B cell (primary cell): Measurements from ENCODE around the gene BCL2. TPM values are rescaled to one million over a fixed set of nuclear protein-coding genes. Genes with fewer than 3 reads are reported as not detected.
A peak's percentile ranks its signal among the peaks of the same experiment; 100 is the strongest.

Experiments
- ATAC-seq: fragments of 200-7000 bp; cut with Tn5 transposase; one replicate; pipeline ENCODE4 v1.10.0; 2021; ENCODE audit warnings: low read depth, mild to moderate bottlenecking, moderate number of reproducible peaks, moderate library complexity
- CTCF ChIA-PET: fragments of 350-600 bp; sonication (Branson Sonifier 250); formaldehyde crosslinking; loops from one replicate; lab custom pipeline; 2021; ENCODE audit warnings: antibody characterized with exemption, inconsistent platforms; lab: Charles Lee
- POLR2A ChIA-PET: fragments of 350-600 bp; sonication (Branson Sonifier 250); formaldehyde crosslinking; loops from one replicate; lab custom pipeline; 2021; ENCODE audit warnings: antibody characterized with exemption; lab: Charles Lee
- DNase-seq: peaks from one replicate; pipeline ENCODE4 v3.0.0; 2013
- H2AFZ ChIP-seq: 2 replicates; pipeline ENCODE4 v1.6.1; 2012; ENCODE audit warnings: mild to moderate bottlenecking, low read depth, low read length; ENCODE audit not compliant: insufficient read depth, poor library complexity, severe bottlenecking
- H3K27ac ChIP-seq, 2 donors: 1 replicate in 1 of 2; 2 replicates in 1 of 2; pipeline ENCODE4 v1.5.1; 2012 to 2013; ENCODE audit warnings: low read length in 2 of 2, mild to moderate bottlenecking in 2 of 2, moderate library complexity in 1 of 2
- H3K27me3 ChIP-seq, 4 experiments: fragments of 200-600 bp in 1 of 4; sonication (generic) in 1 of 4; replicated peaks in 1 of 4; 1 replicate in 2 of 4; 2 replicates in 2 of 4; pipeline versions ENCODE4 v1.6.1 to v1.7.0; 2013 to 2016; ENCODE audit warnings: low read length in 3 of 4, mild to moderate bottlenecking in 2 of 4, mixed read lengths in 1 of 4, moderate library complexity in 1 of 4; ENCODE audit not compliant: insufficient read depth in 4 of 4, control insufficient read depth in 3 of 4; ENCODE audit errors: control extremely low read depth in 1 of 4
- H3K36me3 ChIP-seq, 2 experiments: replicated peaks in 1 of 2; 1 replicate in 1 of 2; 2 replicates in 1 of 2; pipeline versions ENCODE4 v1.6.1 to v1.7.1; 2013; ENCODE audit warnings: low read length in 1 of 2; ENCODE audit not compliant: insufficient read depth in 2 of 2, control insufficient read depth in 1 of 2; ENCODE audit errors: control extremely low read depth in 1 of 2, extremely low read depth in 1 of 2
- H3K4me1 ChIP-seq, 2 donors: fragments of 200-600 bp in 1 of 2; sonication (generic) in 1 of 2; 1 replicate in 1 of 2; 2 replicates in 1 of 2; pipeline versions ENCODE4 v1.5.1 to v1.6.1; 2013 to 2017; ENCODE audit warnings: low read length in 2 of 2; ENCODE audit not compliant: control insufficient read depth in 2 of 2, insufficient read depth in 2 of 2
- H3K4me2 ChIP-seq: replicated peaks from 2 replicates; pipeline ENCODE3; 2012; ENCODE audit warnings: mild to moderate bottlenecking, low read depth, low read length; ENCODE audit not compliant: poor library complexity, severe bottlenecking
- H3K4me3 ChIP-seq, 5 experiments: fragments of 200-600 bp in 1 of 5; sonication (generic) in 1 of 5; 1 replicate in 3 of 5; 2 replicates in 2 of 5; pipeline versions ENCODE4 v1.5.1 to v1.7.0; 2011 to 2016; ENCODE audit warnings: low read length in 4 of 5, mild to moderate bottlenecking in 4 of 5, low read depth in 2 of 5, control low read depth in 1 of 5, moderate library complexity in 1 of 5; ENCODE audit not compliant: insufficient read depth in 1 of 5; ENCODE audit errors: control extremely low read depth in 1 of 5, extremely low read depth in 1 of 5
- H3K79me2 ChIP-seq: fragments of 200-600 bp; sonication (generic); one replicate; pipeline ENCODE4 v1.6.0; 2016; ENCODE audit warnings: low read length; ENCODE audit not compliant: control insufficient read depth, insufficient read depth
- H3K9ac ChIP-seq: fragments of 200-600 bp; sonication (generic); 2 replicates; pipeline ENCODE4 v1.6.1; 2017; ENCODE audit warnings: mild to moderate bottlenecking, low read length, moderate library complexity
- H3K9me3 ChIP-seq, 3 donors: one replicate each; pipeline versions ENCODE4 v1.6.1 to v1.7.1; 2013; ENCODE audit warnings: low read length in 2 of 3; ENCODE audit not compliant: control insufficient read depth in 2 of 3, insufficient read depth in 1 of 3; ENCODE audit errors: control extremely low read depth in 1 of 3
- H4K20me1 ChIP-seq: 2 replicates; pipeline ENCODE4 v1.6.0; 2012; ENCODE audit warnings: mild to moderate bottlenecking, low read length; ENCODE audit not compliant: insufficient read depth, control insufficient read depth, poor library complexity, severe bottlenecking
- H3K27ac Mint-ChIP-seq: one replicate; pipeline ENCODE4 v1.8.0; 2021; ENCODE audit warnings: mixed read lengths
- H3K27me3 Mint-ChIP-seq: one replicate; pipeline ENCODE4 v1.8.0; 2021; ENCODE audit warnings: mixed read lengths
- H3K4me1 Mint-ChIP-seq: one replicate; pipeline ENCODE4 v1.8.0; 2021; ENCODE audit warnings: mixed read lengths
- H3K4me3 Mint-ChIP-seq: one replicate; pipeline ENCODE4 v1.8.0; 2021; ENCODE audit warnings: mixed read lengths
- H3K9me3 Mint-ChIP-seq: one replicate; pipeline ENCODE4 v1.8.0; 2022; ENCODE audit warnings: mixed read lengths; ENCODE audit not compliant: insufficient read depth
- CTCF ChIP-seq: fragments of 200-600 bp; IDR thresholded peaks from one replicate; pipeline ENCODE4 v1.8.0; 2022; ENCODE audit warnings: antibody characterized with exemption, mild to moderate bottlenecking
- EZH2 ChIP-seq: IDR thresholded peaks from 2 replicates; pipeline ENCODE4 v1.6.1; 2012; ENCODE audit warnings: borderline replicate concordance, low read depth, mild to moderate bottlenecking, moderate library complexity, low read length; ENCODE audit not compliant: insufficient read depth, poor library complexity, severe bottlenecking
- WGBS: methylation state at CpG from one replicate; pipeline ENCODE4 v1.1.5; 2013; ENCODE audit warnings: missing lambda C conversion rate; ENCODE audit not compliant: insufficient coverage; 5-methylcytosine and 5-hydroxymethylcytosine counted together
- intact Hi-C: fragments of 100-400 bp; cut with micrococcal nuclease; formaldehyde crosslinking; loops from one replicate; pipeline ENCODE4 v1.10.0; 2022
- polyA plus RNA-seq: library from polyadenylated mRNA; depleted of rRNA; stranded (reverse); fragments of >200 nt; gene quantifications from 2 replicates; pipeline ENCODE4 v1.2.3, GENCODE V29; 2012
- total RNA-seq, 2 donors: library from RNA; stranded (reverse); fragments of 120-200 nt in 1 of 2; gene quantifications; 1 replicate in 1 of 2; 2 replicates in 1 of 2; pipeline versions ENCODE4 v1.2.3 to v1.2.4, GENCODE V29; 2013 to 2022

BCL2 gene
- total and polyA plus RNA-seq, 2 donors (not counting 1 experiment from before 2014, with no cell fraction given) = 27.6 to 144 TPM

- Histone ChIP-seq H3K9ac (peak overlapping the region; percentile 91), H3K4me1 (peaks cover 30 to 47% of the 10 kb centered on the region in 2 donors), H2AFZ (peak overlapping the region; percentile 63), H3K9me3 (no peaks in the 10 kb centered on the region), H4K20me1 (no peaks in the 10 kb centered on the region), H3K4me2 (peak overlapping the region; percentile 75), H3K36me3 (no peaks in the 10 kb centered on the region), H3K27ac (peak overlapping the region; percentile 73 to 92), H3K79me2 (peaks cover 58% of the 10 kb centered on the region), H3K4me3 (peak overlapping the region; percentile 85 to 98 (median 96)), H3K27me3 (no peaks in the 10 kb centered on the region)
- intact Hi-C loops = loop anchor here (1.0 to 5.0 kb wide), 6 partner anchors 8 to 188 kb away; no protein-coding TSS in a partner anchor
- ATAC-seq (no peak), DNase-seq (peak; percentile 40)
- no peak for TF ChIP-seq CTCF
- TF ChIP-seq EZH2 = no peak
- Mint-ChIP-seq H3K4me3 (peak overlapping the region; percentile 89), H3K4me1 (peaks cover 57% of the 10 kb centered on the region), H3K27ac (peak overlapping the region; percentile 97), H3K9me3 (no peaks in the 10 kb centered on the region), H3K27me3 (no peaks in the 10 kb centered on the region)
- ChIA-PET CTCF (interaction anchor here (0.9 to 3.9 kb wide), 26 partner anchors 11 to 301 kb away, joined by 3 to 136 read pairs (median 10); no protein-coding TSS in a partner anchor), POLR2A (interaction anchor here (0.6 to 4.5 kb wide), 10 partner anchors 26 to 197 kb away, joined by 3 to 30 read pairs (median 6); no protein-coding TSS in a partner anchor)
- 0% methylated on average over 2 of the region's 8 CpGs for WGBS
These were observed 633 bp downstream of the BCL2 start for GRCh38 chr18:63318889-63319382.
